ENCODE measurements around the gene DPEP2NB.
A peak's percentile ranks its signal among the peaks of the same experiment; 100 is the strongest.
"Not testable (repeated sequence)": the region's sequence is repeated elsewhere in the genome, so short reads cannot be mapped to it uniquely, and the experiment has no call there.

The DPEP2NB gene, protein sequence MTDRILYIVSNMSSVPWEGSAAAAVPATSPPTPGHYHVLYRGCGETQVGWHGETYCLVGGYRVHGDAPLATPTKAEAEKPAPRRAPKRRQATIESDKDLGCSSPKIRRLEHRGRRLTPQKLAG

DNA sequence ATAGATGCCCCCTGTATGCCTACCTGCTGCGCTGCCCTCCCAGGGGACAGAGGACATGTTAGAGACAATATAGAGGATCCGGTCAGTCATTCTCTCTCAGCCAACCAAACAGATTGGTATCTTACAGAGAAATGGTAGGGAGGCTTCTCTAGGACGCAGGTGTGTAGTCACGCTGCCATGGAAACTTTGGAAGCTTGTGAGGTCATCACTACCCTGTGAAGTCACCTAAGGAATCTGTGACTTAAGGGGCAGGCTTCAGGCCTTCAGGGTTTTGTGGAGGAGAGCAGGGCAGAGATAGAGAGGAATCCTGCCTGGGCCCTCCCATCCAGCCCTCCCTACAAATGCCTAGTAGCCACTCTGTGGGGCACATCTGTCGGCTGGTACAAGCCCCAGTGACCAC, at the start of gene DPEP2NB:
TSS of gene DPEP2NB (minus strand) at position 231 of the 400 bp plus-strand sequence. CDS start at position 90, 141 bp downstream.
- no peak for DNase-seq (ENCODE audit: low read depth)

DNA sequence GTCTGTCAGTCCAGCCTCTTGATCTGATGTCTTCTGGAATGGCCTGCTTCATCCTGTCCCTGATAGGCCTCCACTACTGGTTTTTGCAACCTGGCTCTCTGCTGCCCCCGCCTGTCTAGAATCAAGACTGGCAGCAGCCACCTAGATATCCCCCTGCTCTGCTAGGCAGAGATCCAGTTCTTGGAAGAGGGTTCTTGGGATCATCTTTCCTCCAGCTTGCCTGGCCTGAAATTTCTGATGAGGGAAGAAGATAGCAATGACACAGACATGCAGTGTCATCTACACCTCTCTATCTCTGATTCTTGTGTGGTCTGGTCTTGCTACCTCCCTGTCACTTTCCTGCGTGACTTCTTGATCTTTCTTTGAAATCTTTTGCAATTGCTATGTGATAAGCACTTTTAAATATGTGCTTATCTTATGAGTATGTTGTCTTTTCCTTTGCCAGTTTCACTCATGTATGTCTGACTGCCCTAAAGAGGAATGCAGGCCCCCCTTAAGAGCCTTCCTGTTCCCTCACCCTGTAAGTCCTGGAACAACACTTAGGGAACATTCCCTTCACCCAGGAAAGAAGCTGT, 49.2 kb upstream of the DPEP2NB start:
- DNase-seq (ENCODE audit: low read depth) = peak; percentile 67

GRCh38 chr16:68062910-68063393, 47.2 kb upstream of the DPEP2NB start:
- no peak for DNase-seq (ENCODE audit: low read depth)

DNA sequence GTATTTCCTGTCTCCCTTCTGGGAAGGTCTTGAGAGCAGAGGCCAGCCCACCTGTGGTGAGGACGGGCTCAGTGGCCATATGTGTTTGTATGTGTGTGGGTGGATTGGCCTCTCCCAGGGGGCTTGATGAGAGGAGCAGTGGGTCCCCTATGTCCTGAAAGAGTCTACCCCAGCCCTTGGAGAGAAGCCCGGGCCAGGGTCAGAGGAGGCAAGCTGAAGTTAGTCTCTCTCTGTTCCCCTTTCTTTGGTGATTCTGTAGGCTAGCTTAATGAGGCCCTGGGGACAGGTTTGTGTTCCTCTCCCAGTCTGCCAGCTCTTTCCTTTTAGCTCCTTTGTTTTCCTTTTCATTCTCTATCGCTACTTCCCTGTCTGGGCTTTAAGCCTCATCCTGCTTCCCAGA, 45.7 kb upstream of the DPEP2NB start:
- DNase-seq (ENCODE audit: low read depth) = no peak

DNA sequence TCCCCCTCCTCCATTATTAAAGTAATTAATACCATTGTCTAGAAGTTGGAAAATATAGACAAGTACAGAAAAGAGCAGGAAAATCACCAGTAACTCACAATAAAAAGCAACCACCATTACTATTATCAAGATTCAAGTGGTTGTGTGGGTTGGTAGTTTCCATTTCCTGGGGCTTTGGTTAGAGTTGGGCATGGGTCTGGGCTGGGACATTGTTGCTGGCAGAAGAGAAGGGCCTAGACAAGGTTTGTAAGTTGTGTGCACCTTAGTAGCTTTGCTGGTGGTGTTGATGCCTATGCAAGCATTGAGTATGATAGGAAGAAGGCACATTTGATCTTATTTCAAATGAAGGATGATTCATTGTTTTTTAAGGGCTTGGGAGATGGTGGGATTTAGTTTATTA, 44.1 kb upstream of the DPEP2NB start:
- DNase-seq (ENCODE audit: low read depth) = no peak

DNA sequence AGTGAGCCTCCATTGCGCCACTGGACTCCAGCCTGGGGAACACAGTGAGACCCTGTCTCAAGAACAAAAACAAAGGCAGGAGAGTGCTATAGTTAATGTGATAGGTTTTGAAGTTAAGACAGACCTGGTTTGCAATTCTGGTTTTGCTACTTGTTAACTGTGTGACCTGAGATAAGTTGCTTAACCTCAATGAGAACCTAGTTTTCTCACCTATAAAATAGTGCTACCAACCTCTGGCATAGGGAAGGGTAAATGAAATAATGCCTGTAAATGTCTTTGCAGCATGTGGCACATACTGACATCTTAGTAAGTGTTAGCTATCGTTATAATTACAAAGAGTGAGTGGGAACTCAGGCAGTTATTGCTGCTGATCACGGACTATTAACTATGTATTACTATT, 39.7 kb upstream of the DPEP2NB start:
- no peak for DNase-seq (ENCODE audit: low read depth)

DNA sequence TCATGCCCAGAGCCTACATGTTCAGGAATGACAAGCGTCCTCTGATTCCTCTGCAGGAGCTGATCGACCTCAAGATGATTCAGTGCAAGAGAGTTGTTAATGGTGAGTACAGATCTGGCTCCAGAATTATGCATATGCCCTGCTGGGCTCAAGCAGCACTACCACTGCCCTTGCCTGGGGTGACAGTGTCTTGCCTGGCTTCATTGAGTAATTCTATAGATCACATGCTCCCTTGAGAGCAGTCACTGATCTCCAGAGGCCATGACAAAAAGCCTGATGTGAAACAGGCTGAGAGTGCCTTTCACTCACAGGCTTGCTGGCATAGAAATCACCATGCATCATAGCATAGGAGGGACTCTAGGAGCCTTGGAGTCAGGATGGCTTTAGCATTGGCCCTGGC, 33.7 kb upstream of the DPEP2NB start:
- DNase-seq (ENCODE audit: low read depth) = no peak

DNA sequence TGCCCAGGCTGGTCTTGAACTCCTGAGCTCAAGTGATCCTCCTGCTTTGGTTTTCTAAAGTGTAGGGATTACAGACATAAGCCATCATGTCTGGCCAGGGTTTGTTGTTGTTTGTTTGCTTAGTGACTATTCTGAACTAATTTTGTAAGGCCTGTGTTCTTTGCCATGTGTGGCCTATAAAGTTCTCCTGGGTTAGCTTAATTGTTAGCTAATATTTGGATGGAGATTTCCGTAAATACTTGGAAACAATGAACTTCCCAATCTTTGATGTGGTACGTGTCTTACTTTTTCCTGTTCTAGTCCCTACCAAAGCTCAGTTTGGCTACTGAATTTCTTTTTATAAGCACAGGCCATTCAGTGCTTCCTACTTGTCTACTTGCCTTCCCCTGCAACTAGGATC, 32.3 kb upstream of the DPEP2NB start:
- no peak for DNase-seq (ENCODE audit: low read depth)

GRCh38 chr16:68046106-68046505, 30.4 kb upstream of the DPEP2NB start:
- peak; percentile 53 for DNase-seq (ENCODE audit: low read depth)

DNA sequence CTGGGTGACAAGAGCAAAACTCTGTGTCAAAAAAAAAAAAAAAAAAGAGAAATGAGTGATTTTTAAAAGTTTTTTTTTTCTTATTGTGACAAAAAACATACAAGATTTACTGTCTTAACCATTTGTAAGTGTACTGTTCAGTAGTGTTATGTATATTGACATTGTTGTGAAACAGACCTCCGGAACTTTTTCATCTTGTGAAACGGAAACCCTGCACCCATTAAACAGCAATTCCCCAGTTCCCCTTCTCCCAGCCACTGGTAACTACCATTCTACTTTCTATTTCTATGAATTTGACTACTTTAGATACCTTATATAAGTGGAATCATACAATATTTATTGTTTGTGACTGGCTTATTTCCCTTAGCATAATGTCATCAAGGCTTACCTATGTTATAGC, 26.1 kb upstream of the DPEP2NB start:
- no peak for DNase-seq (ENCODE audit: low read depth)

DNA sequence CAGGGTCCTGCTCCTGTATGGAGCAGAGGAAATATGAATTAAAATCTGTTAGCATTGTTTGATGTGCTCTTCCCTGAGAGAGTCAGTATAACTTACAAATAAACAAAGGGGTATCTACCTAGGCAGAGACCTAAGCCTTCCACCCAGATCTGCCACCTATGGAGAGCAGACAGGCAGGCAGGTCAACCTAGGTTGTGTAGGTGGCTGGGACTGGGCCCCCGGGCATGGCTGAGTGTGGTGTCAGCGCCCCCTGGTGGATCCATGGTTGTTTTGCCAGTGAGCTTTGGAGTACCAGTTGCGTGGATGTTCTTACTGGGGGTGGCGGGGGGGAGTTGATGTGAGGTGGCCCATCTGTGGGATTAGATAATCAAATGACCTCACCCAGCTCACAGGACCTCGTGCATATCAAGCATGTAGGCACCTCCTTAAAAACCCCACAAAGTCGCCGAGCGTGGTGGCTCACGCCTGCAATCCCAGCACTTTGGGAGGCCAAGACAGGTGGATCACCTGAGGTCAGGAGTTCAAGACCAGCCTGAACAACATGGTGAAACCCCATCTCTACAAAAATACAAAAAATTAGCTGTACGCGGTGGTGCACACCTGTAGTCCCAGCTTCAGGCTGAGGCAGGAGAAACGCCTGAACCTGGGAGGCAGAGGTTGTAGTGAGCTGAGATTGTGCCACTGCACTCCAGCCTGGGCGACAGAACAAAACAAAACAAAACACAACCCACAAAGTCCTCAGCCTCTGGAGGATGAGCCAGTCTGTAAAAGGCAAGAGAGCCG, 25.0 kb upstream of the DPEP2NB start:
- peak; percentile 34 for DNase-seq (ENCODE audit: low read depth)

DNA sequence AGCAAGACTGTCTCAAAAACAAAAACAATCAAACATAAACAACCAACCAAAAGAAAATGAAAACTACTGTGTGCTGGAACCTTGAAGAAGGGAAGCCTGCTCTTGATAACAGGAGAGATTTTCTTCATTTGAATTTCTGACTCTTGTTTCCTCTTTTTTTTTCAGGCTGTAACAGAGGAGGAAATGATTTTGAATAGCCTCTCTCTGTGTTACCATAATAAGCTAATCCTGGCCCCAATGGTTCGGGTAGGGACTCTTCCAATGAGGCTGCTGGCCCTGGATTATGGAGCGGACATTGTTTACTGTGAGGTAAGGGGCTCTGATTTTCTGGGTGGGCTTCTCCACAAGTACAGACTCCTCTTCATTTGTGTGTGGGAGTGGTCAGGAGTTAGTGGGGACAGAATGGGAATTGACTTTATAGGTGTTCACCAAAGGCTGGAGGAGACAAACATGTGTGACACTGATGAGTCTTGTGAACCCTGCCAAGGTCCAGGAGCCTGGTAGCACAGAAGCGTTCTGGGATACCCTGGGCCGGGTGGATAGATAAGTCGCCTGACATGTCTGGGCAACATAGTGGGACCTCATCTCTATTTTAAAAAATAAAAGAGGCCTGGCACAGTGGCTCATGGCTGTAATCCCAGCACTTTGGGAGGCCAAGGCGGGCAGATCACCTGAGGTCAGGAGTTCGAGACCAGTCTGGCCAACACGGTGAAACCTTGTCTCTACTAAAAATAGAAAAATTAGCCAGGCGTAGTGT, 22.3 kb upstream of the DPEP2NB start:
- DNase-seq (ENCODE audit: low read depth) = no peak

- no peak for DNase-seq (ENCODE audit: low read depth)
Observed at GRCh38 chr16:68035227-68035626, 19.5 kb upstream of the DPEP2NB start.

- DNase-seq (ENCODE audit: low read depth) = no peak
Observed at GRCh38 chr16:68033101-68033500, 17.4 kb upstream of the DPEP2NB start.

GRCh38 chr16:68031951-68032350, 16.2 kb upstream of the DPEP2NB start:
- no peak for DNase-seq (ENCODE audit: low read depth)

DNA sequence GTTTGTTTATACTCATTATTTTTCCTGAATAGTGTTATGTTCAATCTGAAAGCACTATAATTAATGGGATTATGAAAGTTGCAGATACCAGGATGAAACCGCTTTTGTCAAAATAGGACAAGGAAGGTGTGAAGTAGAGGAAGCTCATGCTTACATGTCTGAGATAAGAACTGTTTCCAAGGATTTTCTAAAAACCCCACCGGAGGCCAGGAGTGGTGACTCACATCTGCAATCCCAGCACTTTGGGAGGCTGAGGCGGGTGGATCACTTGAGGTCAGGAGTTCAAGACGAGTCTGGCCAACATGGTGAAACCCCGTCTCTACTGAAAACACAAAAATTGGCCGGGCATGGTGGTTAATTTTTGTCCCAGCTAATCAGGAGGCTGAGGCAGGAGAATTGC, 14.4 kb upstream of the DPEP2NB start:
- not testable (repeated sequence) for DNase-seq (ENCODE audit: low read depth)

GRCh38 chr16:68028996-68029395, 13.3 kb upstream of the DPEP2NB start:
- no peak for DNase-seq (ENCODE audit: low read depth)

DNA sequence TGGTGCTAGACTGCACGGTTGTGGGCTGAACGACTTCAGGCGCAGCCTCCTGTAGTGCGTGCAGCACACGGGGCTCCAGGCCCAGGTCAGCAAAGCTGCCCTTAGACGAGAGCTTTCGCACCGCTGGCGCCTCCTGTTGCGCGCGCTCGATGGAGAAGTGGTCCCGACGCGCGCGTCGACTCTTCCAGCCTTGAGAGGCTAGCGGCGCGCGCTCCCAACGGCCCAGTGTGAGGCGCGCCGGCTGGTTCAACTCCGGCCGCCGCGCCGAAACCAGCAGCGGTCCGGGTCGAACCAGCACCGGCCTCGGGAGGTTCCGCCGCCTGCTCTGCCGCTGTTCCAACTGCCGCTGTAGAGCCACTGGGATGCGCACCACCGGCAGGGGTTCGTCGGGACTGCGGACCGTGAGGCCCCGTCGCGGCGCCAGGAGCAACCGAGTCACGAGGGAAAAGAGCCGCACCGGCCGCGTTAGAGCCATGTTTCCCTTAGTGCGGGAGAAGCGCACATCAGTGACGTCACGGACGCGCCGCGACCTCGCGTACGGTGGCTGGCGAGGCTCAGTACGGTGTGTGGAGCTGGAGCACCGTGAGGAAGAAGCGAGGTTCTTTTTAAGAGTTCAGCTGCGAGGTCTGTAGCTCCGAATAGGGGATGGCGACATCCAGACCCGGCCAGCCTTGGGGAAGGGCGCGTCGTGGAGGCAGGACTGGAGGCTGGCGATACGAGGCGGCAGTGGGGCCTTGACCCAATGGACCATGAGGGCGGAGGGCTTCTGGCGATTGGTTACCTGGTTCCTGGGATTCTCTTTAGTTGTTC, 7.2 kb upstream of the DPEP2NB start, which contains the start of the genes DDX28 and DUS2:
TSS of gene DDX28 (minus strand) at position 505 of the 810 bp plus-strand sequence. CDS start at position 475, 30 bp downstream.
TSS of gene DUS2 (plus strand) at position 557 of the 810 bp plus-strand sequence. CDS start 14,740 bp downstream, outside the sequence.
- peak; percentile 90 for DNase-seq (ENCODE audit: low read depth)

GRCh38 chr16:68022278-68022727, 6.6 kb upstream of the DPEP2NB start:
- no peak for DNase-seq (ENCODE audit: low read depth)

- DNase-seq (ENCODE audit: low read depth) = no peak
Observed at GRCh38 chr16:68021490-68021889, 5.8 kb upstream of the DPEP2NB start.

DNA sequence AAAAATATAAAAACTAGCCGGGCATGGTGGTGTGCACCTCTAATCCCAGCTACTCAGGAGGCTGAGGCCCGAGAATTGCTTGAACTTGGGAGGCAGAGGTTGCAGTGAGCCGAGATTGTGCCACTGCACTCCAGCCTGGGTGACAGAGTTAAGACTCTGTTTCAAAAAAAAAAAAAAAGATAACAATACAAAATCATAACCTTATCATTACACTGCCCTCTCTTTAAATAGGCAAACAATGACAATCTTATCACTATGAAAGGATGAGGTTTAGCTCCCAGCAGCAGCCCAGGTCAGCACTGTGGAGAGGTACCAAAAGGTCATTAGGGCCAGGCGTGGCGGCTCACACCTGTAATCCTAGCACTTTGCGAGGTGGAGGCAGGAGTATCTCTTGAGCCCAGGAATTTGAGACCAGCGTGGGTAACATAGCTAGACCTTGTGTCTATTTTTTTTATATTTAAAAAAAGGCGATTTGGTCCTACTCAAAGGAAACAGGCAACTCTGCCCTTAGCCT, 3.5 kb upstream of the DPEP2NB start:
- no peak for DNase-seq (ENCODE audit: low read depth)

All from fibroblast of gingiva (primary cell).